ENCODE results near the gene FBXW4.

The FBXW4 gene

GRCh38 chr10:101565370-101565900, 129.5 kb downstream of the FBXW4 start:
- DNase-seq = no peak

DNA sequence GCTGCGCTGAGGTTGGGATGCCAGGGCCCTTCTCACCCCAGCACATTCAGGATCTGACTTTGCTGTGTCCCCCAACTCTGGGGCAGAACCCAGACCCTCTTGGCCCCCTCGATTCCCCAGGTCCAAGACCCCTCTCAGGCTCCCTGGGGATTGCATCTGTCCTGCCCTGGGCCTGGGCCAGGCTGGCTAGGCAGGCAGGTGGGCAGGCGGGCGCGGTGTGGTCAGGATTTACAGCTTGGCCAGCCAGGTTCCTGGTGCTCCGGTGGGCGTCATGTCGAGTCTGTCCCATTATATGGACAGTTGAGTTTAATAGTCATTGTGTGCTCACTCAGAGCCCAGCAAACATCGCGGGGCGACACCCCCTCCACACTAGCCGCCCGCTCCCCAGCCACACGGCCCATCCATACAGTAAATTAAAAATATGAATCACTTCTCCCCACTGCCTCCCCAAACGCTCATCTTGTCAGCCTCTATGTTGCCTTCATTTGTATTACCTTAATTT, 130.4 kb downstream of the FBXW4 start:
- no peak for DNase-seq

GRCh38 chr10:101563497-101564040, 131.4 kb downstream of the FBXW4 start:
- no peak for DNase-seq

DNA sequence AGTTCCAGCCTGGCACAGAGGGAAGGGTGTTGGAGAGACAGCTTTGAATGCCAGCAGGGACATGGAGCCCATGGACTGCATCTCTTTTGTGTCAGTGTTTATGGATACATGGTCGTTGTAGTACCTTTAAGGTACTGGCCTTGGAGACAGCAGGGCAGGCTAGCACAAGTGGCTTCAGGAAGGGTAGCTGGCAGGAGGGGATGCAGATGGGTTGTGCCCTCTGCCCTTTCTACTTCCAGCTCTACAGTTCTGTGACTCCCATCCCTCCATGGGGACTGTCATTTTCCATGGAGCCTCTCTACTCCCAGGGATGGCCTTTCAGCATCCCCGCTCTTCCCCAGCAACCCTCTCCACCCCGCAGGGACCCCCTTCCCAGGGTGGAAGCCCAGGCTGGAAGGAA, 132.0 kb downstream of the FBXW4 start:
- no peak for DNase-seq

DNA sequence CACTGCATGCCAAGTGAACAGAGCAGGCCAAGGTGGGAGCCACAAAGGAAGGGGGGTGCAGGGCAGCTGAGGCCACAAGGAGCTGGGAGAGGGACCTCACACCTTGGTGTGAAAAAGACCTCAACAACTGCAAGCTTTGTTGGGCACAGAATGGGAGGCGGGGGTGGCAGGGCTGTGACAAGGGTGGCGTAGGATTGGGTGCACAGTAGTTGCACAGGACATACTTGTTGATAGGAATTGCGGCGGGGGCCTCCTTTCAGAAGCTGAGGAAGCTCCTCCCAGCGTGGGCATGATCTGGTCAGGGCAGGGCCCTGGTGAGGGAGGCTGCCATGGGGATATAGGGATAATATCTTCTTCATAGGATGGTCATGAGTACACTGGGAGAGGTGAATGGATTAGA, 132.7 kb downstream of the FBXW4 start:
- no peak for DNase-seq

- no peak for DNase-seq
Observed at GRCh38 chr10:101561068-101561915, 133.7 kb downstream of the FBXW4 start.
